ENCODE measurements around the gene SFTPB.

DNA sequence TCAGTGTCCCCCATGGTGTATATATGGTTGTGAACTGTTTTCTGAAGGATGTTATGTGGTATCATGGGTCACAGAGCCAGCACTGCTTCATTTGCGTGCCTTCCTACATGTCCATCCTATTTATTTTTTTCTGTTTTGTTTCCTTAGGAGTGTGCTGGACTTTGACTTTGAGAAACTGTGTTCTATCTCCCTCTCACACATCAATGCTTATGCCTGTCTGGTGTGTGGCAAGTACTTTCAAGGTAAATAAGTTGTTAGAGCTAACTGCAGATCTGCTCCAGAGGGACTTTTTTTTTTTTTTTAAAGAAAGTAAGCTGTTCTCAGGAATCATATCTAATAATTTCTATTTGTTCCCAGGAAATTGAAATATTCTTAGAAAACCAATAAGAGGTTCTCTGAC, 46.7 kb downstream of the SFTPB start:
- TF ChIP-seq POLR2A (IDR thresholded peaks at IDR 0.05; ENCODE audit: low read length) (no peak), GATA1 (IDR thresholded peaks at IDR 0.05; ENCODE audit: low read depth, low read length) (no peak)
